Caco-2 (cell line): Measurements from ENCODE around the gene CDX4. TPM values are rescaled to one million over a fixed set of nuclear protein-coding genes. Genes with fewer than 3 reads are reported as not detected.

Experiments
- BruUV-seq: library from RNA; stranded (reverse); fragments of 400-500 nt; replicated peaks from 2 replicates; lab custom pipeline; 2021; lab: Mats Ljungman, UMichigan
- CTCF ChIA-PET: fragments of 300-600 bp; sonication (Branson Sonifier 250); formaldehyde crosslinking; loops from one replicate; lab custom pipeline; 2022; ENCODE audit warnings: antibody characterized with exemption; lab: Charles Lee
- POLR2A ChIA-PET: fragments of 300-600 bp; sonication (Branson Sonifier 250); formaldehyde crosslinking; loops from one replicate; lab custom pipeline; 2022; ENCODE audit warnings: antibody characterized with exemption; lab: Charles Lee
- DNase-seq, 2 experiments: peaks; one replicate each; pipeline versions ENCODE4 v3.0.0 to v3.0.0-alpha.2; 2020 to 2022
- H3K27me3 ChIP-seq: replicated peaks from 2 replicates; pipeline ENCODE4 v1.6.0; 2011; ENCODE audit warnings: low read length; ENCODE audit not compliant: control insufficient read depth, insufficient read depth
- H3K36me3 ChIP-seq: 2 replicates; pipeline ENCODE4 v1.5.1; 2011; ENCODE audit warnings: low read length; ENCODE audit not compliant: control insufficient read depth, insufficient read depth
- H3K4me1 ChIP-seq: fragments of 250-450 bp; sonication (Bioruptor Pico); 2 replicates; pipeline ENCODE4 v1.5.1; 2020; ENCODE audit warnings: mild to moderate bottlenecking
- H3K4me3 ChIP-seq: 2 replicates; pipeline ENCODE4 v1.5.1; 2011; ENCODE audit warnings: low read depth, mild to moderate bottlenecking, control low read depth, low read length
- H3K9me3 ChIP-seq: fragments of 250-450 bp; sonication (Bioruptor Pico); 2 replicates; pipeline ENCODE4 v1.5.1; 2020; ENCODE audit warnings: mild to moderate bottlenecking, moderate library complexity
- H3K27ac Mint-ChIP-seq: one replicate; pipeline ENCODE4 v1.8.0; 2022; ENCODE audit warnings: mixed read lengths; ENCODE audit not compliant: unreplicated experiment
- H3K27me3 Mint-ChIP-seq: one replicate; pipeline ENCODE4 v1.8.0; 2022; ENCODE audit warnings: mixed read lengths; ENCODE audit not compliant: insufficient read depth, unreplicated experiment
- H3K36me3 Mint-ChIP-seq: one replicate; pipeline ENCODE4 v1.8.0; 2022; ENCODE audit warnings: mild to moderate bottlenecking, mixed read lengths; ENCODE audit not compliant: insufficient read depth, unreplicated experiment
- H3K4me1 Mint-ChIP-seq: one replicate; pipeline ENCODE4 v1.8.0; 2022; ENCODE audit warnings: low read depth, mixed read lengths; ENCODE audit not compliant: unreplicated experiment
- H3K4me3 Mint-ChIP-seq: one replicate; pipeline ENCODE4 v1.8.0; 2022; ENCODE audit warnings: mild to moderate bottlenecking, moderate library complexity, mixed read lengths; ENCODE audit not compliant: unreplicated experiment
- H3K9me3 Mint-ChIP-seq: one replicate; pipeline ENCODE4 v1.8.0; 2022; ENCODE audit warnings: mixed read lengths; ENCODE audit not compliant: unreplicated experiment
- CTCF ChIP-seq, 2 experiments: fragments of 200-600 bp in 1 of 2; IDR thresholded peaks; 1 replicate in 1 of 2; 2 replicates in 1 of 2; pipeline versions ENCODE4 v1.5.1 to v1.8.0; 2011 to 2022; ENCODE audit warnings: antibody characterized with exemption in 1 of 2, control low read depth in 1 of 2, inconsistent platforms in 1 of 2, low read depth in 1 of 2, low read length in 1 of 2, mild to moderate bottlenecking in 1 of 2, moderate library complexity in 1 of 2; ENCODE audit not compliant: insufficient read depth in 1 of 2, severe bottlenecking in 1 of 2, unreplicated experiment in 1 of 2
- intact Hi-C: fragments of 100-400 bp; cut with micrococcal nuclease; formaldehyde crosslinking; loops from one replicate; pipeline ENCODE4 v1.10.0; 2022; ENCODE audit not compliant: unreplicated experiment
- total RNA-seq: library from RNA; stranded (reverse); gene quantifications from 2 replicates; pipeline ENCODE4 v1.2.3, GENCODE V29; 2022

Gene CDX4
- total RNA-seq, 1 experiment from 2014 or later: not detected

- CTCF ChIA-PET: no interaction called here
These were observed 21.5 kb downstream of the CDX4 start for GRCh38 chrX:73468376-73468775.

GRCh38 chrX:73478961-73479360 lies 32.1 kb downstream of the CDX4 start:
- no TSS peak for BruUV-seq
- intact Hi-C loops: no loop called here
- Mint-ChIP-seq H3K9me3 (no peaks in the 10 kb centered on the region), H3K27ac (no peak overlapping the region), H3K4me1 (no peaks in the 10 kb centered on the region), H3K4me3 (no peak overlapping the region), H3K36me3 (no peaks in the 10 kb centered on the region), H3K27me3 (peaks cover 1% of the 10 kb centered on the region)
- ChIA-PET POLR2A (no interaction called here), CTCF (no interaction called here)
- Histone ChIP-seq H3K27me3 (no peaks in the 10 kb centered on the region), H3K4me3 (no peak overlapping the region), H3K4me1 (no peaks in the 10 kb centered on the region), H3K9me3 (no peaks in the 10 kb centered on the region), H3K36me3 (no peaks in the 10 kb centered on the region)
- TF ChIP-seq CTCF (IDR thresholded peaks at IDR 0.05; ENCODE audit: insufficient read depth in 1 of 2, low read depth in 1 of 2, low read length in 1 of 2, severe bottlenecking in 1 of 2, unreplicated experiment in 1 of 2): no peak
- DNase-seq: no peak

More at GRCh38 chrX:73468376-73468775, 21.5 kb downstream of the CDX4 start:
- POLR2A ChIA-PET: no interaction called here
- H3K4me3 Mint-ChIP-seq: no peak overlapping the region
- no peak overlapping the region for H3K27ac Mint-ChIP-seq
- Histone ChIP-seq H3K27me3 (no peaks in the 10 kb centered on the region), H3K4me1 (no peaks in the 10 kb centered on the region), H3K36me3 (no peaks in the 10 kb centered on the region), H3K4me3 (no peak overlapping the region), H3K9me3 (no peaks in the 10 kb centered on the region)
- no peaks in the 10 kb centered on the region for H3K9me3 Mint-ChIP-seq
- TF ChIP-seq CTCF (IDR thresholded peaks at IDR 0.05; ENCODE audit: insufficient read depth in 1 of 2, low read depth in 1 of 2, low read length in 1 of 2, severe bottlenecking in 1 of 2, unreplicated experiment in 1 of 2): no peak
- intact Hi-C loops: no loop called here
- no TSS peak for BruUV-seq
- peaks cover 2% of the 10 kb centered on the region for H3K27me3 Mint-ChIP-seq
- H3K36me3 Mint-ChIP-seq: no peaks in the 10 kb centered on the region
- H3K4me1 Mint-ChIP-seq: no peaks in the 10 kb centered on the region
- no peak for DNase-seq

- no peak for DNase-seq
- Histone ChIP-seq H3K4me3 (no peak overlapping the region), H3K27me3 (no peaks in the 10 kb centered on the region), H3K9me3 (no peaks in the 10 kb centered on the region), H3K4me1 (no peaks in the 10 kb centered on the region), H3K36me3 (no peaks in the 10 kb centered on the region)
- H3K27me3 Mint-ChIP-seq: peaks cover 4% of the 10 kb centered on the region
- H3K27ac Mint-ChIP-seq: no peak overlapping the region
- H3K4me1 Mint-ChIP-seq: no peaks in the 10 kb centered on the region
- ChIA-PET CTCF (no interaction called here), POLR2A (no interaction called here)
- no TSS peak for BruUV-seq
- H3K4me3 Mint-ChIP-seq: no peak overlapping the region
- H3K9me3 Mint-ChIP-seq: no peaks in the 10 kb centered on the region
- H3K36me3 Mint-ChIP-seq: no peaks in the 10 kb centered on the region
- TF ChIP-seq CTCF (IDR thresholded peaks at IDR 0.05; ENCODE audit: insufficient read depth in 1 of 2, low read depth in 1 of 2, low read length in 1 of 2, severe bottlenecking in 1 of 2, unreplicated experiment in 1 of 2): no peak
- intact Hi-C loops: no loop called here
These were observed 34.7 kb downstream of the CDX4 start for GRCh38 chrX:73481521-73481920.
